ENCODE results near the gene CDH26.

Gene CDH26

DNA sequence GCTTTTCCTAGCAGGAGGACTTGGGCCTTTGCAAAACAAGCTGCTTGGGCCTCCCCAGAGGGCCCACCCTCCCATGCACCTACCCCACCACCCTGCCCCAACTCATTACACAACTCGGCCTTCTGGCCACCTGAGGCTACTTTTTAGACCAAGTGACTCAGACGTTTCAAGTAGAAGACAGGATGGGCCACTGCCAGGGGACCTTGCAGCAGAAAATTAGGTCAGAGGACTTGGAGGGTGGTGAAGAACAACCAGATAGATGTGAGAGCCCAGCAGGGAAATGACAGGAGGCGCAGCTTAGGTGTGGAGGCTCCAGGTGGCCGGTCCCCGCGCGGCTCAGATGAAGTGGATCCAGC lies 19.5 kb upstream of the CDH26 start:
- Histone ChIP-seq H3K36me3 (peaks cover 6% of the 10 kb centered on the region), H3K27ac (no peak overlapping the region), H3K9me3 (ENCODE audit: severe bottlenecking) (no peaks in the 10 kb centered on the region), H3K4me3 (ENCODE audit: low read depth, low read length) (no peak overlapping the region), H3K27me3 (ENCODE audit: insufficient read depth, low read depth, severe bottlenecking) (no peaks in the 10 kb centered on the region)
- TF ChIP-seq, protein P1, sequence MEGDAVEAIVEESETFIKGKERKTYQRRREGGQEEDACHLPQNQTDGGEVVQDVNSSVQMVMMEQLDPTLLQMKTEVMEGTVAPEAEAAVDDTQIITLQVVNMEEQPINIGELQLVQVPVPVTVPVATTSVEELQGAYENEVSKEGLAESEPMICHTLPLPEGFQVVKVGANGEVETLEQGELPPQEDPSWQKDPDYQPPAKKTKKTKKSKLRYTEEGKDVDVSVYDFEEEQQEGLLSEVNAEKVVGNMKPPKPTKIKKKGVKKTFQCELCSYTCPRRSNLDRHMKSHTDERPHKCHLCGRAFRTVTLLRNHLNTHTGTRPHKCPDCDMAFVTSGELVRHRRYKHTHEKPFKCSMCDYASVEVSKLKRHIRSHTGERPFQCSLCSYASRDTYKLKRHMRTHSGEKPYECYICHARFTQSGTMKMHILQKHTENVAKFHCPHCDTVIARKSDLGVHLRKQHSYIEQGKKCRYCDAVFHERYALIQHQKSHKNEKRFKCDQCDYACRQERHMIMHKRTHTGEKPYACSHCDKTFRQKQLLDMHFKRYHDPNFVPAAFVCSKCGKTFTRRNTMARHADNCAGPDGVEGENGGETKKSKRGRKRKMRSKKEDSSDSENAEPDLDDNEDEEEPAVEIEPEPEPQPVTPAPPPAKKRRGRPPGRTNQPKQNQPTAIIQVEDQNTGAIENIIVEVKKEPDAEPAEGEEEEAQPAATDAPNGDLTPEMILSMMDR (IDR thresholded peaks at IDR 0.05; ENCODE audit: low read depth, low read length): no peak
- no peak for DNase-seq

DNA sequence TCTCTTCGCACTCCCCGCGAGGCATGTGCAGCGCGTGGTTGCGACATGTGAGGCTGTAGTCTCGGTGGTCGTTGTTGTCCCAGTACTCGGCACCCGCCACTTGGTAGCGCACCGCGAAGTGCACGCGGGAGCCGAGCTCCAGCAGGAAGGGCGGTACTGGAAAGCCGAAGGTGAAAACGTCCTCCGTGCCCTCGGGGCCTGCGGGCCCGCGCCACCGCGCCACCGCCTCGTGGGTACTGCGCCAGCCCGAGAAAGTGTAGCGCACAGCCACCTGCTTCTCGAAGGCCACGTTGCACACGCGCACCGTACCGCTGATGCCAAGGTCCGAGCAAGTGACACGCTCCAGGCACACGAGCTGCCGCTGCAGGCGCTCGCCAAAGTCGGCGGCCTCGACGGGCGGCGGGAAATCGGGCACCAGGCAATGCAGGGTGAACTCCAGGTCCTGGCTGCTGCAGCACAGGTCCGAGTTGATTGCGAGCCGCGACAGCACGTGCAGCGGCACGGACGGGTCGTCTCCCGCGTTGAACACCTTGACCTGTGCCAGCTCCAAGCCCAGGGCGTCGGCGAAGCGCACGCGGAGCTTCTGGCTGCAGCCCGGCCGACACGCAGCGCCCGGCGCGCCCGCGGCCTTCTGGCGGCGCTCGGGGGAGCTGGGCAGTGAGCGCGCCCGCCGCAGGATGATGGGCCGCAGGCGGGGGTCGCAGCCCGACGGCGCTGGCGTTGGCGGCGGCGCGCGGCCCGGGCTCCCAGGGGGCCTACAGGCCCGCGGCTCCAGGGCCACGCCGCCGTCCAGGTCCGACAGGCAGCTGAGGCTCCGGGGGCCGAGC lies 19.0 kb upstream of the CDH26 start:
- TF ChIP-seq, protein P1 (IDR thresholded peaks at IDR 0.05; ENCODE audit: low read depth, low read length): no peak
- Histone ChIP-seq H3K4me3 (ENCODE audit: low read depth, low read length) (peak overlapping the region; percentile 85), H3K27me3 (ENCODE audit: insufficient read depth, low read depth, severe bottlenecking) (no peaks in the 10 kb centered on the region), H3K9me3 (ENCODE audit: severe bottlenecking) (no peaks in the 10 kb centered on the region), H3K27ac (peak overlapping the region; percentile 93), H3K36me3 (peaks cover 12% of the 10 kb centered on the region)
- no peak for DNase-seq

DNA sequence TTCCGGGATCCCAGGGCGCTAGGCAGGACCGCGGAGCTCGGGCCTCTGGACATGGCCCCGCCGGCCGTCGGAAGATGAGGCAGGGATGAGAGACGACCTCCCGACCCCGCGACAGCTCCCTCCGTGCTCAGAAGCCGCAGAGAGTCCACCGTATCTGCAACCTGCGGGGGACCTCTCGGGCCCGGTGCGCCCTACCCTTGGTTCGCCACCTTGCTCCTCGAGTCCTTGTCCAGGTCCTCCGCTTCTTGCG lies 18.4 kb upstream of the CDH26 start:
- TF ChIP-seq, protein P1 (IDR thresholded peaks at IDR 0.05; ENCODE audit: low read depth, low read length): no peak
- Histone ChIP-seq H3K9me3 (ENCODE audit: severe bottlenecking) (no peaks in the 10 kb centered on the region), H3K27me3 (ENCODE audit: insufficient read depth, low read depth, severe bottlenecking) (no peaks in the 10 kb centered on the region), H3K4me3 (ENCODE audit: low read depth, low read length) (peak overlapping the region; percentile 85), H3K36me3 (peaks cover 15% of the 10 kb centered on the region), H3K27ac (peak overlapping the region; percentile 93)
- DNase-seq: peak; percentile 18

DNA sequence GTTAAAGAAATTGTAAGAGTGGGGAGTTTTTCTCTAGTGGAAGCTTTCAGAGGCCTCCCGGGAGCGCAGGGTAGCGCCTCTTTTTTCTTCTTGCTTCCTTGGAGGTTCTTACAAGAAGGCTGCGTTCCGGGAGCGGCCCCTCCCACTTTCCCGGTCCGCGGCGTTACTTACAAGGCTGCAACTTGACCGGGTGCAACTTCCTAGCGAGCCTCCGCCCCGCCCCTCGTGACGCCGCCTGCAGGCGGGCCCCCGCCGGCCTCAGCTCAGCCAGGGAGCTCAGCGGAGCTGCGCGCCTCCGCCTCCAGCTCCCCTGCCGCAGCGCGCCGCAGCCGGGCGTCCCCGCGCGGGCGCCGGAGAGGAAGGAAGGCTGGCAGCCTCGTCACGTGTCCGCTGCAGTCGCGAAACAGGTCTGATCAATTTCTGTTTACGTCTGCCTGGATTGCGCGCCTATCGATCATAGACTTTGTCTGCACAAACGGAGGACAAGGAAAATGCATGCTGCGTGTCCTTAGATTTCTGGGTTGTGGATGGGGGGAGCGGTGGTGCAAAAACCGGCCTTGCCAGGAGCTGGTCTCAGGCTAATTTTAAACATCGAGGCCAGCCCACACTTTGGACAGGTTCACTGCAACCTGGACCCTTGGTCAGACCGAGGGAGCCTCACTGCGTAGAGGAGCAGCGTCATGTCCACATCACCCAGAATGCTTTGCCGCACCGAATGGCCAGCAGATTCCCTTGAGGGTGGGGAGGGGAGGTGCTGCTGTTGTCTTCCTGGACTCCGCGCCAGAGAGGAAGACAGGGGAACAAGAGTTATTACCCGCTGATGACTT lies 17.9 kb upstream of the CDH26 start, which contains the start of the genes FAM217B and PPP1R3D:
Gene FAM217B, plus strand, starts transcription at position 261 of the 827 bp plus-strand sequence. CDS start 3,555 bp downstream, outside the sequence.
Gene PPP1R3D, minus strand, starts transcription at position 177 of the 827 bp plus-strand sequence. CDS start 374 bp downstream, outside the sequence.
- peak within 1 kb of the TSS; percentile 85 for H3K4me3 ChIP-seq (ENCODE audit: low read depth, low read length)
- H3K27ac ChIP-seq: peak within 1 kb of the TSS; percentile 93
- H3K36me3 ChIP-seq: peaks cover 21% of the 10 kb centered on the region
- TF ChIP-seq, protein P1 (IDR thresholded peaks at IDR 0.05; ENCODE audit: low read depth, low read length): no peak
- no peaks in the 10 kb centered on the region for H3K27me3 ChIP-seq (ENCODE audit: insufficient read depth, low read depth, severe bottlenecking)
- DNase-seq: peak; percentile 95
- H3K9me3 ChIP-seq (ENCODE audit: severe bottlenecking): no peaks in the 10 kb centered on the region

DNA sequence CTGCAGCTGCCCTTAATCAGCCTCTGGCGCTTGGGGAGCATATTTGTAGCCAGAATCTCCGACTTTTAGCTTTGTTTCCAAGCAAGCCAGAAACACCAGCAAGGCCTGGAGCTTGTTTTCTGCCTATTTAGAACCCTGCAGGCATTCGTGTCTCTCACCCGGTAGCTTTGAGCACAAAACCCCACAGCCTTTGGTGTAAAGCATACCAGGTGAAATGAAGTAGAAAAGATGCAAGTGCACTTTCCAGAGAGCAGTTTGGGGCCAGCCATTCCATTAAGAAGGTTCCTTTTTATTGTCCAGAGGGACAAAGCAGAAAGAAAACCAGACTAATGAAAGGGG lies 17.3 kb upstream of the CDH26 start:
- peak overlapping the region; percentile 93 for H3K27ac ChIP-seq
- H3K4me3 ChIP-seq (ENCODE audit: low read depth, low read length): peak overlapping the region; percentile 85
- H3K36me3 ChIP-seq: peaks cover 21% of the 10 kb centered on the region
- no peaks in the 10 kb centered on the region for H3K9me3 ChIP-seq (ENCODE audit: severe bottlenecking)
- TF ChIP-seq, protein P1 (IDR thresholded peaks at IDR 0.05; ENCODE audit: low read depth, low read length): no peak
- H3K27me3 ChIP-seq (ENCODE audit: insufficient read depth, low read depth, severe bottlenecking): no peaks in the 10 kb centered on the region
- DNase-seq: no peak
